ENCODE data around the gene TSC2.

- no peak for TF ChIP-seq EZH2 (IDR thresholded peaks at IDR 0.05; ENCODE audit: low read length, unreplicated experiment)
- TF ChIP-seq, protein P1, sequence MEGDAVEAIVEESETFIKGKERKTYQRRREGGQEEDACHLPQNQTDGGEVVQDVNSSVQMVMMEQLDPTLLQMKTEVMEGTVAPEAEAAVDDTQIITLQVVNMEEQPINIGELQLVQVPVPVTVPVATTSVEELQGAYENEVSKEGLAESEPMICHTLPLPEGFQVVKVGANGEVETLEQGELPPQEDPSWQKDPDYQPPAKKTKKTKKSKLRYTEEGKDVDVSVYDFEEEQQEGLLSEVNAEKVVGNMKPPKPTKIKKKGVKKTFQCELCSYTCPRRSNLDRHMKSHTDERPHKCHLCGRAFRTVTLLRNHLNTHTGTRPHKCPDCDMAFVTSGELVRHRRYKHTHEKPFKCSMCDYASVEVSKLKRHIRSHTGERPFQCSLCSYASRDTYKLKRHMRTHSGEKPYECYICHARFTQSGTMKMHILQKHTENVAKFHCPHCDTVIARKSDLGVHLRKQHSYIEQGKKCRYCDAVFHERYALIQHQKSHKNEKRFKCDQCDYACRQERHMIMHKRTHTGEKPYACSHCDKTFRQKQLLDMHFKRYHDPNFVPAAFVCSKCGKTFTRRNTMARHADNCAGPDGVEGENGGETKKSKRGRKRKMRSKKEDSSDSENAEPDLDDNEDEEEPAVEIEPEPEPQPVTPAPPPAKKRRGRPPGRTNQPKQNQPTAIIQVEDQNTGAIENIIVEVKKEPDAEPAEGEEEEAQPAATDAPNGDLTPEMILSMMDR (conservative IDR thresholded peaks at IDR 0.05; ENCODE audit: low read depth, low read length): no peak
Observed at GRCh38 chr16:2070576-2071453, 23.0 kb downstream of the TSC2 start.

Data from PC-3 (cell line).